ENCODE measurements around the gene MED27. TPM values are rescaled to one million over a fixed set of nuclear protein-coding genes. Genes with fewer than 3 reads are reported as not detected.

The MED27 gene
- total RNA-seq, 1 experiment from 2014 or later, result 24.4 TPM

GRCh38 chr9:131835151-131835910 is 244.3 kb downstream of the MED27 start:
- no peak overlapping the region for H3K27ac ChIP-seq (ENCODE audit: low read length)
- no peak overlapping the region for H3K4me3 ChIP-seq (ENCODE audit: low read depth in 2 of 2, low read length in 2 of 2)
- DNase-seq (ENCODE audit: low read depth, low spot score) (no peak), ATAC-seq (no peak)
- CTCF ChIA-PET, result interaction anchor here (1.0 kb wide), 1 partner anchor 47 kb away, joined by 6 read pairs; no protein-coding TSS in a partner anchor
- H3K9me3 ChIP-seq (ENCODE audit: control insufficient read depth, insufficient read depth, low read depth, low read length), result no peaks in the 10 kb centered on the region
- POLR2A ChIA-PET, result no interaction called here
- no peaks in the 10 kb centered on the region for H3K36me3 ChIP-seq (ENCODE audit: control insufficient read depth, insufficient read depth, low read length)
- no peaks in the 10 kb centered on the region for H3K4me1 ChIP-seq (ENCODE audit: control insufficient read depth, insufficient read depth, low read length)
- no peaks in the 10 kb centered on the region for H3K27me3 ChIP-seq (ENCODE audit: control insufficient read depth, insufficient read depth, low read length)
- TF ChIP-seq POLR2AphosphoS5 (IDR thresholded peaks at IDR 0.05; ENCODE audit: low read depth, low read length) (no peak), SIN3A (IDR thresholded peaks at IDR 0.05; ENCODE audit: borderline replicate concordance, insufficient read depth, low read depth, low read length) (no peak), TCF7L2 (IDR thresholded peaks at IDR 0.05; ENCODE audit: low read depth, low read length) (no peak)
- TF ChIP-seq, protein P1, sequence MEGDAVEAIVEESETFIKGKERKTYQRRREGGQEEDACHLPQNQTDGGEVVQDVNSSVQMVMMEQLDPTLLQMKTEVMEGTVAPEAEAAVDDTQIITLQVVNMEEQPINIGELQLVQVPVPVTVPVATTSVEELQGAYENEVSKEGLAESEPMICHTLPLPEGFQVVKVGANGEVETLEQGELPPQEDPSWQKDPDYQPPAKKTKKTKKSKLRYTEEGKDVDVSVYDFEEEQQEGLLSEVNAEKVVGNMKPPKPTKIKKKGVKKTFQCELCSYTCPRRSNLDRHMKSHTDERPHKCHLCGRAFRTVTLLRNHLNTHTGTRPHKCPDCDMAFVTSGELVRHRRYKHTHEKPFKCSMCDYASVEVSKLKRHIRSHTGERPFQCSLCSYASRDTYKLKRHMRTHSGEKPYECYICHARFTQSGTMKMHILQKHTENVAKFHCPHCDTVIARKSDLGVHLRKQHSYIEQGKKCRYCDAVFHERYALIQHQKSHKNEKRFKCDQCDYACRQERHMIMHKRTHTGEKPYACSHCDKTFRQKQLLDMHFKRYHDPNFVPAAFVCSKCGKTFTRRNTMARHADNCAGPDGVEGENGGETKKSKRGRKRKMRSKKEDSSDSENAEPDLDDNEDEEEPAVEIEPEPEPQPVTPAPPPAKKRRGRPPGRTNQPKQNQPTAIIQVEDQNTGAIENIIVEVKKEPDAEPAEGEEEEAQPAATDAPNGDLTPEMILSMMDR (IDR thresholded peaks at IDR 0.05), result no peak
- TF ChIP-seq, protein P2, sequence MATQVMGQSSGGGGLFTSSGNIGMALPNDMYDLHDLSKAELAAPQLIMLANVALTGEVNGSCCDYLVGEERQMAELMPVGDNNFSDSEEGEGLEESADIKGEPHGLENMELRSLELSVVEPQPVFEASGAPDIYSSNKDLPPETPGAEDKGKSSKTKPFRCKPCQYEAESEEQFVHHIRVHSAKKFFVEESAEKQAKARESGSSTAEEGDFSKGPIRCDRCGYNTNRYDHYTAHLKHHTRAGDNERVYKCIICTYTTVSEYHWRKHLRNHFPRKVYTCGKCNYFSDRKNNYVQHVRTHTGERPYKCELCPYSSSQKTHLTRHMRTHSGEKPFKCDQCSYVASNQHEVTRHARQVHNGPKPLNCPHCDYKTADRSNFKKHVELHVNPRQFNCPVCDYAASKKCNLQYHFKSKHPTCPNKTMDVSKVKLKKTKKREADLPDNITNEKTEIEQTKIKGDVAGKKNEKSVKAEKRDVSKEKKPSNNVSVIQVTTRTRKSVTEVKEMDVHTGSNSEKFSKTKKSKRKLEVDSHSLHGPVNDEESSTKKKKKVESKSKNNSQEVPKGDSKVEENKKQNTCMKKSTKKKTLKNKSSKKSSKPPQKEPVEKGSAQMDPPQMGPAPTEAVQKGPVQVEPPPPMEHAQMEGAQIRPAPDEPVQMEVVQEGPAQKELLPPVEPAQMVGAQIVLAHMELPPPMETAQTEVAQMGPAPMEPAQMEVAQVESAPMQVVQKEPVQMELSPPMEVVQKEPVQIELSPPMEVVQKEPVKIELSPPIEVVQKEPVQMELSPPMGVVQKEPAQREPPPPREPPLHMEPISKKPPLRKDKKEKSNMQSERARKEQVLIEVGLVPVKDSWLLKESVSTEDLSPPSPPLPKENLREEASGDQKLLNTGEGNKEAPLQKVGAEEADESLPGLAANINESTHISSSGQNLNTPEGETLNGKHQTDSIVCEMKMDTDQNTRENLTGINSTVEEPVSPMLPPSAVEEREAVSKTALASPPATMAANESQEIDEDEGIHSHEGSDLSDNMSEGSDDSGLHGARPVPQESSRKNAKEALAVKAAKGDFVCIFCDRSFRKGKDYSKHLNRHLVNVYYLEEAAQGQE (IDR thresholded peaks at IDR 0.05; ENCODE audit: insufficient read depth in 1 of 2, low read depth in 2 of 2, low read length in 1 of 2), result no peak
- intact Hi-C loops (cut with micrococcal nuclease; ENCODE audit: unreplicated experiment), result no loop called here
- no TSS peak for BruUV-seq (replicated peaks)
- in situ Hi-C loops (cut with HindIII; ENCODE audit: low pct_unique_long_range_greater_than_20kb, low sequenced_read_pairs), result no loop called here

DNA sequence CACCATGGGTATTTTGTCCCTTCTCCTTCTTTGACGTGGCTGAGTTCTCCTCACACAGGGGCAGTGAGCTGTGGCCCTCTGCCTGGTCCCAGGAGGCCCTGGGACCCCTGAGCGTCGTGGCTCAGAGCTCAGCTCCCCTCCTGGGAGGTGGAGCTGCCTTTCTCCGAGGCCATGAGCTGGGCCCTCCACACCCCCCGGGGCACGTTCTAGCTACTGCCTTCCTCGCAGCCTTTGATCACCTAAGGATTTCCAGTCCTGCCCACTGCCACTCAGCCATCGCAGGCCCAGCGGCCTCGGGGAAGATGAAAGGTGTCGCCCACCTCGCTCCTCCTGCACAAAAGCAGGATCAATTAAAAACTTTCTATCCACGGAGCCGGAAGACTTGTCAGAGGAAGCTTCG is 244.9 kb downstream of the MED27 start:
- DNase-seq (ENCODE audit: low read depth, low spot score) (no peak), ATAC-seq (no peak)
- H3K27ac ChIP-seq (ENCODE audit: low read length), result no peak overlapping the region
- H3K4me3 ChIP-seq (ENCODE audit: low read depth in 2 of 2, low read length in 2 of 2), result no peak overlapping the region
- CTCF ChIA-PET, result interaction anchor here (1.0 kb wide), 1 partner anchor 46 kb away, joined by 6 read pairs; no protein-coding TSS in a partner anchor
- no peaks in the 10 kb centered on the region for H3K27me3 ChIP-seq (ENCODE audit: control insufficient read depth, insufficient read depth, low read length)
- no peaks in the 10 kb centered on the region for H3K9me3 ChIP-seq (ENCODE audit: control insufficient read depth, insufficient read depth, low read depth, low read length)
- in situ Hi-C loops (cut with HindIII; ENCODE audit: low pct_unique_long_range_greater_than_20kb, low sequenced_read_pairs), result no loop called here
- H3K36me3 ChIP-seq (ENCODE audit: control insufficient read depth, insufficient read depth, low read length), result no peaks in the 10 kb centered on the region
- TF ChIP-seq, protein P2 (IDR thresholded peaks at IDR 0.05; ENCODE audit: insufficient read depth in 1 of 2, low read depth in 2 of 2, low read length in 1 of 2), result no peak
- TF ChIP-seq TCF7L2 (IDR thresholded peaks at IDR 0.05; ENCODE audit: low read depth, low read length) (no peak), SIN3A (IDR thresholded peaks at IDR 0.05; ENCODE audit: borderline replicate concordance, insufficient read depth, low read depth, low read length) (no peak), POLR2AphosphoS5 (IDR thresholded peaks at IDR 0.05; ENCODE audit: low read depth, low read length) (no peak)
- TF ChIP-seq, protein P1 (IDR thresholded peaks at IDR 0.05), result no peak
- POLR2A ChIA-PET, result no interaction called here
- BruUV-seq (replicated peaks), result no TSS peak
- no peaks in the 10 kb centered on the region for H3K4me1 ChIP-seq (ENCODE audit: control insufficient read depth, insufficient read depth, low read length)
- intact Hi-C loops (cut with micrococcal nuclease; ENCODE audit: unreplicated experiment), result no loop called here

All from Panc1 (cell line).